Upper lobe of left lung (tissue), 4 donors: ENCODE data around the gene GOLGA8N.
"Not testable (repeated sequence)": the region's sequence is repeated elsewhere in the genome, so short reads cannot be mapped to it uniquely, and the experiment has no call there.

ENCODE experiments used
- EP300 ChIP-seq, 4 donors: sonication (generic); formaldehyde crosslinking; IDR thresholded peaks; one replicate each; pipeline ENCODE4 v1.5.1; 2017; ENCODE audit warnings: antibody characterized with exemption in 4 of 4, control low read depth in 2 of 4
- TF ChIP-seq, protein P1 (sequence below), 6 experiments: fragments of 450-650 bp in 4 of 6; fragments of 200-600 bp in 2 of 6; sonication (generic) in 2 of 6; IDR thresholded peaks; one replicate each; pipeline ENCODE4 v1.5.1; 2016 to 2019; ENCODE audit warnings: antibody characterized with exemption in 6 of 6

DNA sequence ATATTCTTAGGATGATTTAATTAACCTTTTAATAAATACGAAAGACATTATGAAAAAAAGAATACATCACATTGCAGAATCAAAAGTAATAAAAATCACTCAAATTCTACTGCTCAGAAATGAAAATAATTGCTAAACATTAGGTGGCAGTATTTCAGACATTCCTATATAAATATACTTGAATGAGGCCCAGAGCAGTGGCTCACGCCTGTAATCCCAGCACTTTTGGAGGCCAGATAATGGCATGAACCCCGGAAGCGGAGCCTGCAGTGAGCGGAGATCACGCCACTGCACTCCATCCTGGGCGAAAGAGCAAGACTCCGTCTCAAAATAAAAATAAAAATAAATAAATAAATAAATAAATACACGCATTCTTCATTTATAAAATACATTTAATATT, 48.1 kb upstream of the GOLGA8N start:
- TF ChIP-seq, protein P1, sequence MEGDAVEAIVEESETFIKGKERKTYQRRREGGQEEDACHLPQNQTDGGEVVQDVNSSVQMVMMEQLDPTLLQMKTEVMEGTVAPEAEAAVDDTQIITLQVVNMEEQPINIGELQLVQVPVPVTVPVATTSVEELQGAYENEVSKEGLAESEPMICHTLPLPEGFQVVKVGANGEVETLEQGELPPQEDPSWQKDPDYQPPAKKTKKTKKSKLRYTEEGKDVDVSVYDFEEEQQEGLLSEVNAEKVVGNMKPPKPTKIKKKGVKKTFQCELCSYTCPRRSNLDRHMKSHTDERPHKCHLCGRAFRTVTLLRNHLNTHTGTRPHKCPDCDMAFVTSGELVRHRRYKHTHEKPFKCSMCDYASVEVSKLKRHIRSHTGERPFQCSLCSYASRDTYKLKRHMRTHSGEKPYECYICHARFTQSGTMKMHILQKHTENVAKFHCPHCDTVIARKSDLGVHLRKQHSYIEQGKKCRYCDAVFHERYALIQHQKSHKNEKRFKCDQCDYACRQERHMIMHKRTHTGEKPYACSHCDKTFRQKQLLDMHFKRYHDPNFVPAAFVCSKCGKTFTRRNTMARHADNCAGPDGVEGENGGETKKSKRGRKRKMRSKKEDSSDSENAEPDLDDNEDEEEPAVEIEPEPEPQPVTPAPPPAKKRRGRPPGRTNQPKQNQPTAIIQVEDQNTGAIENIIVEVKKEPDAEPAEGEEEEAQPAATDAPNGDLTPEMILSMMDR (IDR thresholded peaks at IDR 0.05), result not testable (repeated sequence)
- TF ChIP-seq EP300 (IDR thresholded peaks at IDR 0.05), result not testable (repeated sequence)
